Inflammatory macrophage treated with lipopolysaccharide for 1 hour (primary cell): ENCODE results near the gene WIPI1.
"Not testable (repeated sequence)": the region's sequence is repeated elsewhere in the genome, so short reads cannot be mapped to it uniquely, and the experiment has no call there.

Experiments
- DNase-seq, 2 donors: peaks; one replicate each; pipeline ENCODE4 v3.0.0-alpha.2; 2020 to 2022

Gene WIPI1

GRCh38 chr17:68383443-68384321 is 73.6 kb downstream of the WIPI1 start:
- DNase-seq: peak; percentile 80 to 90

- DNase-seq: no peak
These were observed 74.2 kb downstream of the WIPI1 start for GRCh38 chr17:68383120-68383442.

GRCh38 chr17:68382582-68383085 is 74.7 kb downstream of the WIPI1 start:
- no peak for DNase-seq

- peak; percentile 100 for DNase-seq
These were observed 76.0 kb downstream of the WIPI1 start for GRCh38 chr17:68381076-68381900.

- DNase-seq: no peak
These were observed 77.3 kb downstream of the WIPI1 start for GRCh38 chr17:68379692-68380677.

GRCh38 chr17:68379177-68379510 is 78.2 kb downstream of the WIPI1 start:
- DNase-seq: no peak

- DNase-seq: peak; percentile 58 to 84
These were observed 78.8 kb downstream of the WIPI1 start for GRCh38 chr17:68378268-68379176.

- DNase-seq: no peak
These were observed 79.5 kb downstream of the WIPI1 start for GRCh38 chr17:68377771-68378267.

- not testable (repeated sequence) for DNase-seq
These were observed 81.1 kb downstream of the WIPI1 start for GRCh38 chr17:68376178-68376577.

GRCh38 chr17:68375566-68375965 is 81.7 kb downstream of the WIPI1 start:
- DNase-seq: no peak
